Astrocyte (in vitro differentiated cells and primary cell): ENCODE results near the gene PPP1R37. TPM values are rescaled to one million over a fixed set of nuclear protein-coding genes. Genes with fewer than 3 reads are reported as not detected.

Source experiments
- DNase-seq: peaks from one replicate; pipeline ENCODE4 v3.0.0-alpha.2; 2010; ENCODE audit warnings: low read depth
- FAIRE-seq: peaks from 2 replicates; lab custom pipeline; 2011; peaks lifted over from hg19 to GRCh38; lab: Jason Lieb, UNC
- H2AFZ ChIP-seq: 2 replicates; pipeline ENCODE4 v1.6.0; 2012; ENCODE audit warnings: low read depth, low read length, inconsistent platforms
- H3K27ac ChIP-seq: 2 replicates; pipeline ENCODE4 v1.5.1; 2011; ENCODE audit warnings: low read depth, low read length, inconsistent platforms
- H3K27me3 ChIP-seq: 2 replicates; pipeline ENCODE4 v1.6.0; 2011; ENCODE audit warnings: low read length, inconsistent platforms; ENCODE audit not compliant: insufficient read depth
- H3K36me3 ChIP-seq: 2 replicates; pipeline ENCODE4 v1.5.1; 2011; ENCODE audit warnings: low read length, inconsistent platforms; ENCODE audit not compliant: insufficient read depth
- H3K4me1 ChIP-seq: 2 replicates; pipeline ENCODE4 v1.5.1; 2011; ENCODE audit warnings: low read length, inconsistent platforms; ENCODE audit not compliant: insufficient read depth
- H3K4me2 ChIP-seq: 2 replicates; pipeline ENCODE4 v1.6.0; 2012; ENCODE audit warnings: low read length, inconsistent platforms
- H3K4me3 ChIP-seq: 2 replicates; pipeline ENCODE4 v1.5.1; 2011; ENCODE audit warnings: low read depth, mild to moderate bottlenecking, low read length, inconsistent platforms; ENCODE audit not compliant: insufficient read depth
- H3K79me2 ChIP-seq: 2 replicates; pipeline ENCODE4 v1.6.0; 2012; ENCODE audit warnings: mild to moderate bottlenecking, low read length, inconsistent platforms; ENCODE audit not compliant: insufficient read depth
- H3K9ac ChIP-seq: 2 replicates; pipeline ENCODE4 v1.6.0; 2012; ENCODE audit warnings: mild to moderate bottlenecking, low read length, inconsistent platforms
- H3K9me3 ChIP-seq: 2 replicates; pipeline ENCODE4 v1.5.1; 2012; ENCODE audit warnings: low read depth, mild to moderate bottlenecking, low read length, inconsistent platforms; ENCODE audit not compliant: insufficient read depth
- H4K20me1 ChIP-seq: 2 replicates; pipeline ENCODE4 v1.6.0; 2012; ENCODE audit warnings: low read length, inconsistent platforms; ENCODE audit not compliant: insufficient read depth
- H3K27ac Mint-ChIP-seq: one replicate; pipeline ENCODE4 v1.8.0; 2021; ENCODE audit warnings: mild to moderate bottlenecking, mixed read lengths; ENCODE audit not compliant: unreplicated experiment
- H3K27me3 Mint-ChIP-seq: one replicate; pipeline ENCODE4 v1.8.0; 2021; ENCODE audit warnings: low read depth, mixed read lengths; ENCODE audit not compliant: unreplicated experiment
- H3K36me3 Mint-ChIP-seq: one replicate; pipeline ENCODE4 v1.8.0; 2021; ENCODE audit warnings: low read depth, mixed read lengths; ENCODE audit not compliant: unreplicated experiment
- H3K4me1 Mint-ChIP-seq: one replicate; pipeline ENCODE4 v1.8.0; 2021; ENCODE audit warnings: low read depth, mixed read lengths; ENCODE audit not compliant: unreplicated experiment
- H3K4me3 Mint-ChIP-seq: one replicate; pipeline ENCODE4 v1.8.0; 2021; ENCODE audit warnings: mild to moderate bottlenecking, moderate library complexity, mixed read lengths; ENCODE audit not compliant: unreplicated experiment
- H3K9me3 Mint-ChIP-seq: one replicate; pipeline ENCODE4 v1.8.0; 2021; ENCODE audit warnings: mild to moderate bottlenecking, mixed read lengths; ENCODE audit not compliant: unreplicated experiment
- CTCF ChIP-seq: IDR thresholded peaks from 2 replicates; pipeline ENCODE4 v1.5.1; 2011; ENCODE audit warnings: low read depth, mild to moderate bottlenecking, inconsistent platforms, low read length, moderate library complexity; ENCODE audit not compliant: insufficient read depth
- EZH2 ChIP-seq: IDR thresholded peaks from 2 replicates; pipeline ENCODE4 v1.6.1; 2012; ENCODE audit warnings: mild to moderate bottlenecking, low read length, inconsistent platforms; ENCODE audit not compliant: insufficient read depth
- total RNA-seq: library from RNA; stranded (reverse); gene quantifications from 2 replicates; pipeline ENCODE4 v1.2.1, GENCODE V29; 2021

Gene PPP1R37
- total RNA-seq, 1 donor from 2014 or later = 29.1 TPM

GRCh38 chr19:45107621-45108150 lies 14.7 kb downstream of the PPP1R37 start:
- no peak overlapping the region for H3K4me3 Mint-ChIP-seq
- no peaks in the 10 kb centered on the region for H3K9me3 ChIP-seq
- H3K9me3 Mint-ChIP-seq = peaks cover 2% of the 10 kb centered on the region
- peaks cover 93% of the 10 kb centered on the region for H4K20me1 ChIP-seq
- H3K4me1 ChIP-seq = peaks cover 7% of the 10 kb centered on the region
- H3K27ac Mint-ChIP-seq = no peak overlapping the region
- no peak overlapping the region for H2AFZ ChIP-seq
- no peaks in the 10 kb centered on the region for H3K36me3 ChIP-seq
- no peak overlapping the region for H3K4me2 ChIP-seq
- H3K27ac ChIP-seq = no peak overlapping the region
- H3K4me1 Mint-ChIP-seq = peaks cover 9% of the 10 kb centered on the region
- peaks cover 4% of the 10 kb centered on the region for H3K36me3 Mint-ChIP-seq
- H3K79me2 ChIP-seq = peaks cover 92% of the 10 kb centered on the region
- TF ChIP-seq CTCF = no peak
- TF ChIP-seq EZH2 = no peak
- no peak overlapping the region for H3K4me3 ChIP-seq
- H3K27me3 Mint-ChIP-seq = no peaks in the 10 kb centered on the region
- H3K9ac ChIP-seq = no peak overlapping the region
- no peaks in the 10 kb centered on the region for H3K27me3 ChIP-seq
- FAIRE-seq = no peak
- DNase-seq = no peak

- DNase-seq = no peak
These were observed 17.9 kb downstream of the PPP1R37 start for GRCh38 chr19:45110851-45111266.

More at GRCh38 chr19:45110851-45111266, 17.9 kb downstream of the PPP1R37 start:
- Mint-ChIP-seq H3K9me3 (peaks cover 2% of the 10 kb centered on the region), H3K27ac (no peak overlapping the region), H3K27me3 (no peaks in the 10 kb centered on the region), H3K4me1 (peaks cover 2% of the 10 kb centered on the region), H3K36me3 (no peaks in the 10 kb centered on the region), H3K4me3 (no peak overlapping the region)
- Histone ChIP-seq H4K20me1 (peaks cover 94% of the 10 kb centered on the region), H3K27me3 (no peaks in the 10 kb centered on the region), H3K4me3 (no peak overlapping the region), H3K27ac (no peak overlapping the region), H3K4me2 (no peak overlapping the region), H2AFZ (no peak overlapping the region), H3K9me3 (no peaks in the 10 kb centered on the region), H3K79me2 (peaks cover 93% of the 10 kb centered on the region), H3K9ac (no peak overlapping the region), H3K36me3 (no peaks in the 10 kb centered on the region), H3K4me1 (no peaks in the 10 kb centered on the region)
- FAIRE-seq = no peak
- no peak for TF ChIP-seq EZH2
- no peak for TF ChIP-seq CTCF
